ENCODE results near the gene PMFBP1. TPM values are rescaled to one million over a fixed set of nuclear protein-coding genes. Genes with fewer than 3 reads are reported as not detected.
A peak's percentile ranks its signal among the peaks of the same experiment; 100 is the strongest.

The PMFBP1 gene
- total RNA-seq, 5 donors from 2014 or later (not counting 1 experiment from before 2014, with no cell fraction given): 0.23 to 3.2 (median 1.1) TPM

DNA sequence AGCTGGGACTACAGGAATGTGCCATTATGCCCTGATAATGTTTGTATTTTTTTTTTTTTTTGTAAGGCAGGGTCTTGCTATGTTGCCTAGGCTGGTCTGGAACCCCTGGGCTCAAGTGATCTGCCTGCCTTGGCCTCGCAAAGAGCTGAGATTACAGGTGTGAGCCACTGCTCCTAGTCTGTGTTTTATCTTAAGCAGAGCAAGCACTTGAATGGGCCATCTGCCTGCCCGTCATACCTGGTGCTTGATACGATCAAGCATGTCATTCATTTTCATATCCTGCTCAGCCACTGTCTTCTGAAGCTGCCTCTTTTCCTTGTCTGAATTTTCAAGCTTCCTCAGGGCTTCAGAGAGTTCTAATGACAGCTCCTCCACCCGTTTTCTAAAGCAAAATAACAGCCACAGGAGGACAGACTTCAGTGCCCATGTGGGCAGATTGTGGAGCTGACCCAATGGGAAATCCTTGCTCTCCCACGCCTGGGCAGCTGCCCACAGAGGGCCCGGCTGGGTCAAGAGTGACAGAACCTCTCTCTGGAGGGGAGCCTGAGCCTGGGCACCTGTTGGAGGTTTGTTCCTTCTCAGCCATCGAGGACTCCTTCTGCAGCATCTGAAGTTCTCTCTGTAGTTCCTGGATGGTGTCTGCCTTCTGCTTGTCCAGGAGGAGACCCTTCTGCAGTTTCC is 41.8 kb downstream of the PMFBP1 start:
- H3K9me3 Mint-ChIP-seq: no peaks in the 10 kb centered on the region
- ChIA-PET CTCF (interaction anchor here in 1 of 2 donors (0.7 kb wide), 1 partner anchor 12 kb away, joined by 3 read pairs; no protein-coding TSS in a partner anchor), POLR2A (no interaction called here)
- no peak overlapping the region for H3K4me3 ChIP-seq (ENCODE audit: control insufficient read depth in 1 of 2, extremely low read depth in 1 of 2, low read length in 1 of 2)
- H3K4me1 Mint-ChIP-seq: peaks cover 0 to 1% (median 0%) of the 10 kb centered on the region in 3 donors
- H3K27me3 ChIP-seq (replicated peaks in 1 of 2; ENCODE audit: control insufficient read depth in 2 of 2, extremely low read depth in 1 of 2, insufficient read depth in 2 of 2, low read length in 1 of 2): peaks cover 0 to 5% of the 10 kb centered on the region in 2 experiments
- no peaks in the 10 kb centered on the region for H3K9me3 ChIP-seq
- peaks cover 0 to under 1% of the 10 kb centered on the region in 2 experiments for H3K4me1 ChIP-seq (ENCODE audit: control insufficient read depth in 1 of 2, extremely low read depth in 1 of 2, insufficient read depth in 2 of 2, low read length in 2 of 2)
- no peak for DNase-seq
- WGBS (ENCODE audit: insufficient coverage): 66% methylated on average over 6 of the region's 7 CpGs
- H3K36me3 ChIP-seq (ENCODE audit: control insufficient read depth in 2 of 2, extremely low read depth in 1 of 2, insufficient read depth in 1 of 2, low read length in 1 of 2): no peaks in the 10 kb centered on the region
- no peaks in the 10 kb centered on the region for H3K27me3 Mint-ChIP-seq
- H3K36me3 Mint-ChIP-seq: no peaks in the 10 kb centered on the region
- ATAC-seq (replicated peaks in 1 of 4): no peak
- H3K27ac Mint-ChIP-seq: no peak overlapping the region
- H3K4me3 Mint-ChIP-seq: no peak overlapping the region
- no peak overlapping the region for H3K27ac ChIP-seq (ENCODE audit: low read length)

DNA sequence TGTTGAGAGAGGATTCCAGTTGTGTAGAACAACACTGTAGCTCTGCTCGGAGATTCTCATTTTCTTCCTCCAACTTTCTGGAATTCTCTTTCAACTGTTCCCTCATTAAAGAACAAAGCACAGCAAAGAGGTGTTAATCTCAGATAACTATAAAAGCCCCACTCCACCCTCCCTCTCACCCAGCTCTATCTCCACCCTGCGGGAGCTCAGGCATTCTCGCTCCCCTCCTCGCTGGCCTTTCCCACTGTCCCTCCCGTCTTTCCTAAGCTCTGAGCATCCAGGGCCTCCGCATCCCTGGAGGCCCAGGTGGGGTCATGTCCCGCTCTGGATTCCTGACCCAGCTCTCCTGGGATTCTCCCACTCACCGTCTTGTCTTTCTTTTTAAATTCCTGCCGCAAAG is 43.3 kb downstream of the PMFBP1 start:
- Histone ChIP-seq H3K4me1 (ENCODE audit: control insufficient read depth in 1 of 2, extremely low read depth in 1 of 2, insufficient read depth in 2 of 2, low read length in 2 of 2) (peaks cover 0 to 8% of the 10 kb centered on the region in 2 experiments), H3K9me3 (no peaks in the 10 kb centered on the region), H3K4me3 (ENCODE audit: control insufficient read depth in 1 of 2, extremely low read depth in 1 of 2, low read length in 1 of 2) (no peak overlapping the region), H3K27me3 (replicated peaks in 1 of 2; ENCODE audit: control insufficient read depth in 2 of 2, extremely low read depth in 1 of 2, insufficient read depth in 2 of 2, low read length in 1 of 2) (peaks cover 0 to 5% of the 10 kb centered on the region in 2 experiments), H3K36me3 (ENCODE audit: control insufficient read depth in 2 of 2, extremely low read depth in 1 of 2, insufficient read depth in 1 of 2, low read length in 1 of 2) (no peaks in the 10 kb centered on the region), H3K27ac (ENCODE audit: low read length) (no peak overlapping the region)
- ATAC-seq (replicated peaks in 1 of 4) (no peak), DNase-seq (no peak)
- Mint-ChIP-seq H3K36me3 (no peaks in the 10 kb centered on the region), H3K27ac (no peak overlapping the region), H3K27me3 (no peaks in the 10 kb centered on the region), H3K9me3 (no peaks in the 10 kb centered on the region), H3K4me3 (no peak overlapping the region), H3K4me1 (peaks cover 0 to 7% (median 4%) of the 10 kb centered on the region in 3 donors)
- POLR2A ChIA-PET: no interaction called here
- 78% methylated on average over 8 of the region's 9 CpGs for WGBS (ENCODE audit: insufficient coverage)
- CTCF ChIA-PET: interaction anchor here in 1 of 2 donors (1.4 kb wide), 1 partner anchor 10 kb away, joined by 3 read pairs; no protein-coding TSS in a partner anchor

GRCh38 chr16:72126429-72126765 is 45.6 kb downstream of the PMFBP1 start:
- Mint-ChIP-seq H3K36me3 (no peaks in the 10 kb centered on the region), H3K27ac (no peak overlapping the region), H3K9me3 (no peaks in the 10 kb centered on the region), H3K4me3 (no peak overlapping the region), H3K27me3 (no peaks in the 10 kb centered on the region), H3K4me1 (peaks cover 0 to 7% (median 4%) of the 10 kb centered on the region in 3 donors)
- ATAC-seq (replicated peaks in 1 of 4) (no peak), DNase-seq (no peak)
- Histone ChIP-seq H3K36me3 (ENCODE audit: control insufficient read depth in 2 of 2, extremely low read depth in 1 of 2, insufficient read depth in 1 of 2, low read length in 1 of 2) (no peaks in the 10 kb centered on the region), H3K9me3 (no peaks in the 10 kb centered on the region), H3K4me3 (ENCODE audit: control insufficient read depth in 1 of 2, extremely low read depth in 1 of 2, low read length in 1 of 2) (no peak overlapping the region), H3K4me1 (ENCODE audit: control insufficient read depth in 1 of 2, extremely low read depth in 1 of 2, insufficient read depth in 2 of 2, low read length in 2 of 2) (peaks cover 0 to 8% of the 10 kb centered on the region in 2 experiments), H3K27me3 (replicated peaks in 1 of 2; ENCODE audit: control insufficient read depth in 2 of 2, extremely low read depth in 1 of 2, insufficient read depth in 2 of 2, low read length in 1 of 2) (peaks cover 0 to 5% of the 10 kb centered on the region in 2 experiments), H3K27ac (ENCODE audit: low read length) (no peak overlapping the region)
- CTCF ChIA-PET: no interaction called here
- WGBS (ENCODE audit: insufficient coverage): 60% methylated on average over 2 of the region's 2 CpGs
- POLR2A ChIA-PET: interaction anchor here in 1 of 2 donors (0.6 kb wide), 1 partner anchor 15 kb away, joined by 3 read pairs; no protein-coding TSS in a partner anchor

DNA sequence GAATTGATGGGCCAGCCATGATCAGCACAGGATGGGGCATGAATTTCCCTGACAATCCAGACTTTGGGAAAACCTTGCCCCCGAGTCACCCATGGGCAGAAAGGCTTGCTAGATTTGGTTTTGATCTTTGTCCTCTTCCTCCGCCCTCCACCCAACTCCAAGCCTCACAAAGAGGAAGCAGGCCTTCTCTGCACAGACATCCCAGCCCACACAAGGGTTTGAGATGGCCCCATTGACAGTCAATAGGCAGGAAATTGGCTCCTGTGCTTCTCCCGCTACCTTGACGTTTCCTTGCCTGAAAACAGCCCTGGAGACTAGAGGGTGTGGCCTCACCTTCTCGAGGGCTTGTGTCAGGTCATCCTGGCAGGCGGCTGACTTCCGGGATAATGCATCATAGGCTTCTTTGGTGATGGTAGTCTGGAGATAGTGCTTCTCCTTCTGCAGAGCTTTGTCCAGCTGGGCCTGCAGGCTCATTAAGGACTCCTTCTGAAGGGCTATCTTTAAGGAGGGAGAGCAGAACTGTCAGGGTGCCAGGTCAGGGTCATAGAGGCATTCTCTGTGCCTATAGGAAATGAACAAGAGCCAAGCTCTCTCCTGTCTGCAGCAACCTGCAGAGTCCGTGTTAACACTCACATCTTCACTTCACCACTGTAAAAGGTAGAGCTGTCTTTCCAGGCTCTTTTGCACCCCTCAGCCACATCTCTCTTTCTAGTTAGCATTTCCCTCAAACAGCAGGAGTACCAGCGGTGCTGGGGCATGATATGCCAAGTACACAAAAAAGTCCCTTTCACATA is 46.1 kb downstream of the PMFBP1 start:
- H3K36me3 Mint-ChIP-seq: no peaks in the 10 kb centered on the region
- H3K27me3 ChIP-seq (replicated peaks in 1 of 2; ENCODE audit: control insufficient read depth in 2 of 2, extremely low read depth in 1 of 2, insufficient read depth in 2 of 2, low read length in 1 of 2): peaks cover 0 to 5% of the 10 kb centered on the region in 2 experiments
- no peak overlapping the region for H3K27ac ChIP-seq (ENCODE audit: low read length)
- no peak overlapping the region for H3K27ac Mint-ChIP-seq
- H3K4me3 ChIP-seq (ENCODE audit: control insufficient read depth in 1 of 2, extremely low read depth in 1 of 2, low read length in 1 of 2): no peak overlapping the region
- peaks cover 0 to 8% of the 10 kb centered on the region in 2 experiments for H3K4me1 ChIP-seq (ENCODE audit: control insufficient read depth in 1 of 2, extremely low read depth in 1 of 2, insufficient read depth in 2 of 2, low read length in 2 of 2)
- ChIA-PET POLR2A (interaction anchor here in 1 of 2 donors (0.6 kb wide), 1 partner anchor 16 kb away, joined by 3 read pairs; no protein-coding TSS in a partner anchor), CTCF (interaction anchor here in 1 of 2 donors (1.4 kb wide), 1 partner anchor 1831 kb away, joined by 3 read pairs; no protein-coding TSS in a partner anchor)
- ATAC-seq (replicated peaks in 1 of 4) (no peak), DNase-seq (no peak)
- no peaks in the 10 kb centered on the region for H3K9me3 Mint-ChIP-seq
- H3K27me3 Mint-ChIP-seq: no peaks in the 10 kb centered on the region
- no peak overlapping the region for H3K4me3 Mint-ChIP-seq
- no peaks in the 10 kb centered on the region for H3K9me3 ChIP-seq
- H3K4me1 Mint-ChIP-seq: peaks cover 0 to 7% (median 4%) of the 10 kb centered on the region in 3 donors
- no peaks in the 10 kb centered on the region for H3K36me3 ChIP-seq (ENCODE audit: control insufficient read depth in 2 of 2, extremely low read depth in 1 of 2, insufficient read depth in 1 of 2, low read length in 1 of 2)
- WGBS (ENCODE audit: insufficient coverage): 87% methylated on average over 8 of the region's 9 CpGs

GRCh38 chr16:72124761-72125634 is 47.0 kb downstream of the PMFBP1 start:
- POLR2A ChIA-PET: no interaction called here
- H3K27me3 Mint-ChIP-seq: no peaks in the 10 kb centered on the region
- H3K4me1 Mint-ChIP-seq: peaks cover 0 to 7% (median 4%) of the 10 kb centered on the region in 3 donors

More at GRCh38 chr16:72124761-72125634, 47.0 kb downstream of the PMFBP1 start:
- no peak overlapping the region for H3K4me3 Mint-ChIP-seq
- Histone ChIP-seq H3K4me1 (ENCODE audit: control insufficient read depth in 1 of 2, extremely low read depth in 1 of 2, insufficient read depth in 2 of 2, low read length in 2 of 2) (peaks cover 0 to 8% of the 10 kb centered on the region in 2 experiments), H3K36me3 (ENCODE audit: control insufficient read depth in 2 of 2, extremely low read depth in 1 of 2, insufficient read depth in 1 of 2, low read length in 1 of 2) (no peaks in the 10 kb centered on the region), H3K4me3 (ENCODE audit: control insufficient read depth in 1 of 2, extremely low read depth in 1 of 2, low read length in 1 of 2) (no peak overlapping the region), H3K27me3 (replicated peaks in 1 of 2; ENCODE audit: control insufficient read depth in 2 of 2, extremely low read depth in 1 of 2, insufficient read depth in 2 of 2, low read length in 1 of 2) (peaks cover 0 to 3% of the 10 kb centered on the region in 2 experiments), H3K9me3 (no peaks in the 10 kb centered on the region), H3K27ac (ENCODE audit: low read length) (no peak overlapping the region)
- H3K27ac Mint-ChIP-seq: no peak overlapping the region
- H3K36me3 Mint-ChIP-seq: no peaks in the 10 kb centered on the region
- 47% methylated on average over 11 of the region's 13 CpGs for WGBS (ENCODE audit: insufficient coverage)
- CTCF ChIA-PET: interaction anchor here in 1 of 2 donors (1.4 kb wide), 1 partner anchor 1832 kb away, joined by 3 read pairs; no protein-coding TSS in a partner anchor
- H3K9me3 Mint-ChIP-seq: no peaks in the 10 kb centered on the region
- DNase-seq (peak in 32 of 35 experiments; percentile 4 to 75 (median 41)), ATAC-seq (replicated peaks in 1 of 4) (peak; percentile 40 to 72 (median 62))

Data from T-cell (primary cell).